ENCODE results near the gene SGMS1. TPM values are rescaled to one million over a fixed set of nuclear protein-coding genes. Genes with fewer than 3 reads are reported as not detected.

The SGMS1 gene
- total RNA-seq, 1 donor from 2014 or later, result 27.5 TPM

DNA sequence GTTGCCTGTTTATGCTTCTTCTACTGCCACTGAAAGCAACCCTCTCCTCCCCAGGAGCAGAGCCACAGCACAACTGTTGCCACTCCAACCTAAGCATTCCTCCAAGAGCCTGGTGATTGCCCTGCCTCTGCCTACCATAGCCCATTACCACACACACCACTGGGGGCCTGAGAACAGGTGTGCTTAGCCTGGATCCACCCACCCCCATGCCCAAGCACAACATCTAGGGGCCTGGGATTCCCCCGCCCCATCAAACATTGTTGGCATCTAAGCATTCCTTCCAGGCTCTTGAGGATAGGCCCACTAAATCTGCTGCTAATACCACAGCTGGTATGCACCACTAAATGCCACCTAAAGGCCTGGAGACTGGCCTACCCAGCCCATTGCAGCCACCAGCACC is 329.2 kb downstream of the SGMS1 start:
- TF ChIP-seq CTCF (IDR thresholded peaks at IDR 0.05), result no peak
- Mint-ChIP-seq H3K4me3 (no peak overlapping the region), H3K4me1 (no peaks in the 10 kb centered on the region), H3K9me3 (peaks cover 9% of the 10 kb centered on the region), H3K27me3 (no peaks in the 10 kb centered on the region), H3K36me3 (ENCODE audit: low read depth) (no peaks in the 10 kb centered on the region), H3K27ac (no peak overlapping the region)
- POLR2A ChIA-PET, result no interaction called here
- no peak for ATAC-seq (ENCODE audit: low read depth)
- no peak for DNase-seq
- CTCF ChIA-PET, result no interaction called here
- intact Hi-C loops (cut with micrococcal nuclease), result no loop called here

DNA sequence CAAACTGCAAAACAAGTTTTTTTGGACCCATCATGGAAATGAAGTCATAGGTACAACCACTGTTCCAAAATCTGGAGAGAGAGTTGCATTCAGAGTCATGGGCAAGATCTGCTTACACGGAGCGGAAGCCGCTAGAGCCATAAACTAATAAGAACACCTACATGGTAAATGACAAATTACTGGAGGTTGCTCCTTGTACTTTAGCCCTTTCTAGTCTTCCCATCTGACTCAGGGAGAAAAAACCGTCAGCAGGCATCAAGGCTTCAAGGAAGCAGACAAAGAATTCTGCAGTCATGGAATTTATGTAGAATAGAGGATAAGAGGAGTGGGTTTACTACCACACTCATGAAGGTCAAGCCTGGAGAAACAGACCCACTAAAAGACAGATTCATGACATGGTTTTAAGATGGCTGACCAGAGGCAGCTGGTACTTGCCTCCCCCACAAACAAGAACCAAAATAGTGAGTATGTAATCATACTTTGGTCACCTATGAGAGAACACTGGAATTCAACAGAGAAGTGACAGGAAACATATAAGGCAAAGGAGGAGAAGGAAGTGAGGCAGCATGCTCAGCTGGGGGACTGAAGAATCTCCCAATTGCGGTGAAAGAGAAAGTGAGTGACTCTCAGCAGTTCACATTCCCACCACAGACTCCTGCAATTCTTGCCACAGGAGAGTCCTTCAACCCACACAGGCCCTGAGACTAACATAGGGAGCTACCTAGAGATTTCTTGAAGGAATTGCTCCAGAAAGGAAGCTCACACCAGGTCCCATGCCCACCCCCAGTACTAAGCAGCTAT is 330.0 kb downstream of the SGMS1 start:
- Mint-ChIP-seq H3K4me1 (no peaks in the 10 kb centered on the region), H3K9me3 (peaks cover 6% of the 10 kb centered on the region), H3K27me3 (no peaks in the 10 kb centered on the region), H3K36me3 (ENCODE audit: low read depth) (no peaks in the 10 kb centered on the region), H3K27ac (no peak overlapping the region), H3K4me3 (no peak overlapping the region)
- DNase-seq (no peak), ATAC-seq (ENCODE audit: low read depth) (no peak)
- TF ChIP-seq CTCF (IDR thresholded peaks at IDR 0.05), result no peak
- intact Hi-C loops (cut with micrococcal nuclease), result no loop called here
- CTCF ChIA-PET, result no interaction called here
- POLR2A ChIA-PET, result no interaction called here

DNA sequence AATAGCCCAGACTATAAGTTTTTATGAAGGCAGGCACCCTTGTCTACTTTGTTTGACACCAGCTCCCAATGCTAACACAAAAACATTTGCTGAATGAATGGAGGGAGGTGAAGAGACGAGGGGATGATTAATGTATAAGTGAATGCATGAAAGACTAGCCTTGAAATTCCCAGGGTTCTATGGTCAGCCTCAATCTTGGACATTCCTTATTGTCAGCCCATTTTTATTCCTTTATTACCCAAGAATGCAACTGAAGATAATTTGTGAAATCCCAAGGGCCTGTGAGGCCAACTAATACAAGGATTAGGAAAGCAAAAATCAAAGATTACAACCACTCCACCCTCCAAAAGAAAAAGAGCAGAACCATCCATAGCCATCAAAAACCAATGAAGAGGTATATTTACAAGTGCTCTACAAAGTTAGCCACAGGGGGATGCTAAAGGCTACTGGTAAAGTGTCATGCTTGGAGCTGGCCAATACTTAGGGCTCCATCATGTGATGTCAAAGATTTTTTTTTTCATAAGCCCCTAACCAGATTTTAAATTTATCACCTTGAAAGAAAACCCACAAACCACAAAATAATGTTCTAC is 332.4 kb downstream of the SGMS1 start:
- intact Hi-C loops (cut with micrococcal nuclease), result loop anchor here (1.0 kb wide), 1 partner anchor 130 kb away; no protein-coding TSS in a partner anchor

GRCh38 chr10:50289196-50289595 is 334.6 kb downstream of the SGMS1 start:
- H3K4me1 Mint-ChIP-seq, result no peaks in the 10 kb centered on the region
- ATAC-seq (ENCODE audit: low read depth) (no peak), DNase-seq (no peak)
- H3K27me3 Mint-ChIP-seq, result no peaks in the 10 kb centered on the region
- POLR2A ChIA-PET, result no interaction called here
- no peaks in the 10 kb centered on the region for H3K36me3 Mint-ChIP-seq (ENCODE audit: low read depth)
- intact Hi-C loops (cut with micrococcal nuclease), result no loop called here
- CTCF ChIA-PET, result no interaction called here
- no peak for TF ChIP-seq CTCF (IDR thresholded peaks at IDR 0.05)
- no peak overlapping the region for H3K27ac Mint-ChIP-seq
- no peak overlapping the region for H3K4me3 Mint-ChIP-seq
- no peaks in the 10 kb centered on the region for H3K9me3 Mint-ChIP-seq

More for the DNA sequence above, 332.4 kb downstream of the SGMS1 start:
- no peak for TF ChIP-seq CTCF (IDR thresholded peaks at IDR 0.05)
- Mint-ChIP-seq H3K4me1 (no peaks in the 10 kb centered on the region), H3K4me3 (no peak overlapping the region), H3K27me3 (no peaks in the 10 kb centered on the region), H3K36me3 (ENCODE audit: low read depth) (no peaks in the 10 kb centered on the region), H3K27ac (no peak overlapping the region), H3K9me3 (no peaks in the 10 kb centered on the region)
- ATAC-seq (ENCODE audit: low read depth) (no peak), DNase-seq (no peak)
- ChIA-PET CTCF (no interaction called here), POLR2A (no interaction called here)

- no peaks in the 10 kb centered on the region for H3K36me3 Mint-ChIP-seq (ENCODE audit: low read depth)
- H3K9me3 Mint-ChIP-seq, result no peaks in the 10 kb centered on the region
- no peak overlapping the region for H3K27ac Mint-ChIP-seq
Measured at GRCh38 chr10:50286996-50287803, 336.6 kb downstream of the SGMS1 start.

More at GRCh38 chr10:50286996-50287803, 336.6 kb downstream of the SGMS1 start:
- ATAC-seq (ENCODE audit: low read depth) (no peak), DNase-seq (no peak)
- no peaks in the 10 kb centered on the region for H3K27me3 Mint-ChIP-seq
- ChIA-PET CTCF (no interaction called here), POLR2A (no interaction called here)
- no peak overlapping the region for H3K4me3 Mint-ChIP-seq
- TF ChIP-seq CTCF (IDR thresholded peaks at IDR 0.05), result no peak
- intact Hi-C loops (cut with micrococcal nuclease), result no loop called here
- H3K4me1 Mint-ChIP-seq, result no peaks in the 10 kb centered on the region

Data from activated B cell treated with CpG ODN at 0.5 μM for 24 hours (primary cell).